GM12874 (cell line): ENCODE results near the gene GCAT.

ENCODE experiments used
- CTCF ChIP-seq: IDR thresholded peaks from 2 replicates; pipeline ENCODE4 v1.5.1; 2011; ENCODE audit warnings: low read depth, mild to moderate bottlenecking, control low read depth, low read length, moderate library complexity; ENCODE audit not compliant: insufficient read depth

GCAT gene

GRCh38 chr22:37807410-37808293 lies at the start of gene GCAT:
Gene GCAT, plus strand, starts transcription at chr22:37807934. Its CDS starts 34 bp downstream, at chr22:37807968.
- TF ChIP-seq CTCF, result no peak

GRCh38 chr22:37758694-37759093 lies 49.0 kb upstream of the GCAT start:
- TF ChIP-seq CTCF, result no peak

GRCh38 chr22:37759281-37759680 lies 48.5 kb upstream of the GCAT start:
- no peak for TF ChIP-seq CTCF

DNA sequence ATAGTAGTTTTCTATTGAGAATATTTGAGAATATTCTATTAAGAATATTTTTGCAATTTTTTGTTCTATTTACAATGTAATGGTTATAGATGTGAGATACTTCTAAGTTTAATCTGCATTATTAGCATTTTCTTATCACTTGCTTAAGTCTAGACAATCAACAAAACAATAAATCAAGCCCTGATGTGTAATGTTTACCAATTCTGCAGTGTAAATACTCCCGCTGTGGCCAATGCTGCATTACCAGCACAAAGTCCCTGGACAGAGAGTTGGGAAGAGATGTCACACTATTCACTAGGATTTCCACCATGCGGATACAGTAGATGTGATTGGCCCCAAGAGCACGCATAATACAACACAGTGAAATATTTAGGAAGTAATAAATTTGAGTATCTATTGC lies 47.6 kb upstream of the GCAT start:
- no peak for TF ChIP-seq CTCF

- TF ChIP-seq CTCF, result no peak
Observed at GRCh38 chr22:37762389-37762836, 45.3 kb upstream of the GCAT start.

DNA sequence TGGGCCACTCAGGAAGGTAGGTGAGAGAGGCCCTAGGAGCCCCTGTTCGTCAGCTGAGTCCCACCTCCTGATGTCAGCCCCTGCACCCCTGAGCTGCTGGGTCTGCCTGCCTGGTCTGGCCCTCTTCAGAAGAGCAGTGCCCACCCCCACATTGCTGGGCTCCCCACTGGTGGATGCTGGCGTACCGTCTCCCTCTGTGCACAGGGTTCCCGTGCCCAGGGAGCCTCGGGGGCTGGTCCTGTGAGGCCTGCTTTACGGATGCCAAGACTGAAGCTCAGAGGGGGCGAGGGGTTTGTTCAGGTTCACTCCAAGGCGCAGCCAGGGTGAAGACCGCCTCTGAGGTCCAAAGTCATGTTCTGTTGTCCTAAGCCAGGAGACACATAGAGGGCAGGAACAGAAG lies 44.7 kb upstream of the GCAT start:
- TF ChIP-seq CTCF, result no peak

DNA sequence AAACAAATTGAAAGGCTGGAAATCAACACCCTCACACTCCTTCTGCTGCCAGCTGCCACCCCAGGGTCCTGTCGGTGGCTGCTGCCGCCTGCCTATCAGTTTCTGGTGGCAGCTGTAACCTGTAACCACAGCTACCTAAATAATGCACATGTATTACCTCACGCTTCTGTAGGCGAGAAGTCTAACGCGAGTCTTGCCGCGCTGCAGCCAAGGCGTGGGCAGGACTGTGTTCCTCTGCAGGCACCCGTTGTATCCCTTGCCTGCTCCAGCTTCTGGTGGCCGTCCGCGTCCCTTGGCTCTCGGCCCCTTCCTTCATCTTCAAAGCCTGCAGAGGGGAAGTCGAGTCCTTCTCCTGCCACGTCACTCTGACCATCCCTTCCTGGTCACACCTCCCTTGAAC lies 44.1 kb upstream of the GCAT start:
- TF ChIP-seq CTCF, result no peak
